Raji (cell line): ENCODE results near the gene C10orf90.

ENCODE experiments used
- POLR2A ChIP-seq: IDR thresholded peaks from 2 replicates; pipeline ENCODE4 v1.6.1; 2011; ENCODE audit warnings: low read depth, low read length, control low read depth; ENCODE audit not compliant: insufficient read depth

Gene C10orf90

GRCh38 chr10:126670056-126670894 lies at the start of gene C10orf90:
Gene C10orf90 (minus strand): TSS chr10:126670693. CDS start chr10:126670480, 213 bp downstream.
- no peak for TF ChIP-seq POLR2A

DNA sequence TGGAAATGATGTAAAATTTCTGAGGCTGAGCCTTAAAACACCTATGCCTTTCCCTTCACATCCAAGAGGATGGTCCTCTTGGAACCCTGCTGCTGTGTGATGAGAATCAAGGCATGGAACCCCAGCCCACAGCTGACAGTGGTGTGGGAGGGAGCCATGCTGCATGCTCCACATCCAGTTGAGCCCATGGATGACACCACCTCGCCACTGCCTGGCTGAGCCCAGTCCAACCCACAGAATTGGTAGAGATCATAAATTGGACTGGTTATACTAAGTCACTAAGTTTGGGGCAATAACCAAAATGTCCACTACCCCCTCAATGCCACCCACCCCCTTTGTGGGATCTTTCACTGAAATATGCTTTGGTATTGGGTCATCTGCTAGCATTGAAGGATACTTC lies 45.9 kb upstream of the C10orf90 start:
- TF ChIP-seq POLR2A: no peak

GRCh38 chr10:126713594-126713993 lies 43.1 kb upstream of the C10orf90 start:
- no peak for TF ChIP-seq POLR2A

DNA sequence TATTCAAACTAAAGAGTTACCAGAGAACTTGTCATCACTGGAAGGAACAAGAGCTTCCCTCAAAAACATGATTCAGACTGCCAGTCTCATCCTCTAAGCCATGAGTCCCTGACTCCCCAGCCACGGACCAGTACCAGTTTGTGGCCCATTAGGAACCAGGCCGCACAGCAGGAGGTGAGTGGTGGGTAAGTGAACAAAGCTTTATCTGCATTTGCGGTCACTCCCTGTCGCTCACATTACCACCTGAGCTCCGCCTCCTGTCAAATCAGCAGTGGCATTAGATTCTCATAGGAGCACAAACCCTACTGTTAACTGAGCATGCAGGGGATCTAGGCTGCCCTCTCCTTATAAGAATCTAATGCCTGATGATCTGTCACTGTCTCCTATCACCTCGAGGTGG lies 42.2 kb upstream of the C10orf90 start:
- TF ChIP-seq POLR2A: no peak

DNA sequence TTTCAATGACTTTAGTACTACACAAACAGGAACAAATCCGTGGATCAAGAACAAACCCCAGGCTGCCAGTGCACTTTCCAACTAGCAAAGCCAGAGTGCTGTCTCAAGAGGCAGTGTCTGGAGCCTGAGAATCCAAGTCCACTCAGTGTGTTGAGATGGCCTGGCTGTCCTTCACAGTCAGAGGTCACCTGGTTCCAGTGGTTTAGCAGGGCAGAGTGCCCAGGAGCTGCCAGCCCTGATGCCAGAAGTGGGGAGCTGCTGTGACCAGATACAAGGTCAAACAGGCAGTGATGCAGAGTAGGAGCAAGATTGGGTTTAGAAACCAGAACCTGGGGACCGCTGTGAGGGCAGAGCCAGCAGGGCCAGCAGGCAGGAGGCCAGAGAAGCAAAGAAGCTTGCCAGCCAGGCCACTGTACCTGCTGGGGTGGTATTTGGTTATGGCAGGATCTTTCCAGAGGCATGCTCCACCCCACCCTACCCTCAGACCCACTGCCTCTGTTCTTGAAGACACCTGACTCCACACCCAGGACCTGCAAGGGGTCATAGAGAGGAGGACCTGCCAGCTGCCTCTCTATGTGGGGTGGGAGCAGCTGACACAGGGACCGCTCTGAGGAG lies 35.6 kb upstream of the C10orf90 start:
- TF ChIP-seq POLR2A: no peak

DNA sequence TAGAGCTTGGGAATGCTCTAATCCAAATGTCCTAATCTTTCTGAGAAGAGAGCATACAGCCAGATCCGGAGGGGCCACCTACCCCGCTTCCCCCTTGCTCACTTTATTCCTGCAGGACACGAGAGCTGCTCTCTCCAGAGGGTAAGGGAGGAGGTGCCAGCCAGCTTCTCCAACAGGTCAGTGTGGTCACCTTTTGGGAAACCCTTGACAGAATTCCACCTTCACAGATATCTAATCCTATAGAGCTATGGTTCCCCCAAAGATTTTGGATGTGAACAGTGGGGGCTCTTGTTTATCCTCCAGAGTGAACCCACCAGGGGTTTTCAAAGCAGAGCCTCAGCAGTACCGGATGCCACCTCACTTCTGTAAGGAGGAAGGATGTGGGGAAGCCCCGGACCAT lies 34.6 kb upstream of the C10orf90 start:
- TF ChIP-seq POLR2A: no peak

- no peak for TF ChIP-seq POLR2A
These were observed 34.2 kb upstream of the C10orf90 start for GRCh38 chr10:126704649-126705048.

- TF ChIP-seq POLR2A: no peak
These were observed 31.7 kb upstream of the C10orf90 start for GRCh38 chr10:126702181-126702580.

DNA sequence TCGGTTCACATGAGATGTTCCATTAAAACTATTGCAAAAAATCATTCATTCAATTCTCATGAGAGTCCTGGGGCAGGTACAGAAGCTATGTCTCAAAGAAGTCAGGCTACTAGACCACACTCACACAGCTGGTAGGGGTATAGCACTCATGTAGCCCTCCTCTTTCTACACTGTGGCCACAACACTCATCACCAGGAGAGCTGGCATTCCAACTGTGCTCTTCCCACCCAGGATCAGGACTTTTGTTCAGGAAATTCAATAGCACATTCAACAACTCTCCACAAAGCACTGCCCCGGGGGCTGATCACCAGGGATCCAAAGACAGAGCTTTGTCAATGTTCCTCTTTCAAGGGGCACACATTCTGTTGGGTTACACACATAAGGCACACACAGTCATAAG lies 31.0 kb upstream of the C10orf90 start:
- no peak for TF ChIP-seq POLR2A

DNA sequence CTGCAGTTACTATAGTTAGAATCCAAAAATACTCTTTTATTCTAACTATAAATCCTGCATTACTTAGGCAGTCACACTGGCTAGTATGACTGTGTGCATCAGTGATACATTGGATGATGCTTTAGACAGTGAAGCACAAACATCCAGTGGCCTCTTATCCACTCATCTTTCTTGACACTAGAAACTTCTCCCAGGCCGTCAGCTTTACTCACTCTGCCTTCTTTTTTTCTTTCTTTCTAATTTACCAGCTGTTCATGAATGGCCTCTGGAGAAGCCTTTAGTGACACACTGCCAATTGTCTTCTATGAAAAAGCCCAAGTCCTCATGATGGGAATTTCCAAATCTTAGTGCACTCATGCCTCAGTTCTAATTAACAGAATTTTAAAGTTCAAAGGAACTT lies 26.2 kb upstream of the C10orf90 start:
- TF ChIP-seq POLR2A: no peak

- TF ChIP-seq POLR2A: no peak
These were observed 21.0 kb upstream of the C10orf90 start for GRCh38 chr10:126691456-126691855.

GRCh38 chr10:126690534-126690933 lies 20.0 kb upstream of the C10orf90 start:
- TF ChIP-seq POLR2A: no peak

GRCh38 chr10:126689461-126689994 lies 19.0 kb upstream of the C10orf90 start:
- no peak for TF ChIP-seq POLR2A

DNA sequence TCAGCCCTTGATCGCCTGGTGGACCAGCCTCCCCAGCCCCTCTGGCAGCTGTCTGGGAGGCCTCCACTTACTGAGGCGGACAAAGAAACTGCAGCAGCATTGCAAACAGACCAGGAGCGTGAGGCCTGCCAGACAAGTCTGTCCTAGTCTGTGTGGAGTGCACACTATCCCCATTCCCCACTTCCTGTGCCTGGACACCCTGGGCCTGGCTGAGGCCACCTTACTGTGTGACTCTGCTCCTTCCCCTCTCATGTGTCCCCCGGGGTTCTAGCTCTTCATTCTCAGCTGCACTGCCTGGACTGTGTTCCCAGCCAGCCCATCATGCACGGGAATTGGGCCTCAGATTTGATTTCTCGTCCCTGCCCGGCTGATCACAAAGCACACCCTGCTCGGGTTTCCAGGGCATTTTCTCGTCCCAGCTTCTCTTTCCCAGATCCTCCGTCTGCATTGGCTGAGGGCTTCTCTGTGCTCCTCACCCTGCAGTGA lies 16.7 kb upstream of the C10orf90 start:
- TF ChIP-seq POLR2A: no peak

GRCh38 chr10:126686719-126687118 lies 16.2 kb upstream of the C10orf90 start:
- no peak for TF ChIP-seq POLR2A

- TF ChIP-seq POLR2A: no peak
These were observed 15.8 kb upstream of the C10orf90 start for GRCh38 chr10:126686268-126686667.

DNA sequence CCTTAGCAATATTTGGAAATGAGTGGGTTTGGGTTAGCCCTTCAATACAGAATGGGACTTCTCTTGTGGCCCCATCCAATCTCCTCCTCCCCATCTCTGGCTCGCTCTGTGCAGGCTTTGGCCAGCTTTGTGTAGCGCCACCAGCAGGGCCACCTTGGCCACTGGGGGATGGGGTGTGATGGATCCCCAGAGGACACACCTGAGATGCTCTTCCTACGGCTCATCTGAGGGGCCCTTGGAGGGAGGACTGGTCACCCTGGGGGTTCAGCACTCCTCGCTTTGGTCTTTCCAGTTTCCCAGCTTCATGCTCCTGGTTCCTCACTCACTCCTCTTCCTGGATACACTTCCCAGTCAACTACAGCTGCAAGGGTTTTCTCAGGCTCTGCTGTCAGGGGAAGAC lies 15.3 kb upstream of the C10orf90 start:
- TF ChIP-seq POLR2A: no peak
